Erythroblast (primary cell): ENCODE measurements around the gene FOXP1.
"Not testable (repeated sequence)": the region's sequence is repeated elsewhere in the genome, so short reads cannot be mapped to it uniquely, and the experiment has no call there.

Source experiments
- DNase-seq, 2 experiments: peaks; one replicate each; lab custom pipeline; 2025; lab: John Stamatoyannopoulos, UW
- GATA1 ChIP-seq: IDR thresholded peaks from 2 replicates; pipeline ENCODE4 v1.6.1; 2011; ENCODE audit warnings: low read depth, mild to moderate bottlenecking, control low read depth, low read length, moderate library complexity
- POLR2A ChIP-seq: IDR thresholded peaks from 2 replicates; pipeline ENCODE4 v1.6.1; 2011; ENCODE audit warnings: mild to moderate bottlenecking, low read length

The FOXP1 gene

GRCh38 chr3:71545330-71545729 is 38.2 kb downstream of the FOXP1 start:
- TF ChIP-seq GATA1 (no peak), POLR2A (no peak)

GRCh38 chr3:71543371-71544016 is 40.0 kb downstream of the FOXP1 start:
- no peak for DNase-seq
- no peak for TF ChIP-seq GATA1

More at GRCh38 chr3:71545330-71545729, 38.2 kb downstream of the FOXP1 start:
- DNase-seq = no peak

GRCh38 chr3:71542521-71543370 is 40.8 kb downstream of the FOXP1 start:
- TF ChIP-seq POLR2A = no peak
- TF ChIP-seq GATA1 = no peak
- DNase-seq = peak; percentile 23 to 36

GRCh38 chr3:71541313-71541712 is 42.2 kb downstream of the FOXP1 start:
- TF ChIP-seq GATA1 (no peak), POLR2A (no peak)
- DNase-seq = no peak

GRCh38 chr3:71537211-71537611 is 46.3 kb downstream of the FOXP1 start:
- TF ChIP-seq POLR2A = no peak
- no peak for TF ChIP-seq GATA1
- no peak for DNase-seq

- no peak for DNase-seq
- TF ChIP-seq GATA1 = no peak
- TF ChIP-seq POLR2A = no peak
Measured at GRCh38 chr3:71536376-71536965, 47.1 kb downstream of the FOXP1 start.

GRCh38 chr3:71533588-71533987 is 49.9 kb downstream of the FOXP1 start:
- no peak for DNase-seq
- TF ChIP-seq POLR2A (no peak), GATA1 (no peak)

- TF ChIP-seq GATA1 (no peak), POLR2A (no peak)
- no peak for DNase-seq
Measured at GRCh38 chr3:71532639-71533395, 50.7 kb downstream of the FOXP1 start.

GRCh38 chr3:71530903-71531530 is 52.5 kb downstream of the FOXP1 start:
- no peak for DNase-seq
- TF ChIP-seq POLR2A = no peak
- no peak for TF ChIP-seq GATA1

- TF ChIP-seq POLR2A = no peak
- TF ChIP-seq GATA1 = no peak
- DNase-seq = no peak
Measured at GRCh38 chr3:71528816-71529215, 54.7 kb downstream of the FOXP1 start.

- DNase-seq = not testable (repeated sequence)
Measured at GRCh38 chr3:71526448-71526847, 57.1 kb downstream of the FOXP1 start.

- TF ChIP-seq GATA1 (no peak), POLR2A (no peak)
- DNase-seq = no peak
Measured at GRCh38 chr3:71525391-71525790, 58.1 kb downstream of the FOXP1 start.

- TF ChIP-seq GATA1 (no peak), POLR2A (no peak)
- no peak for DNase-seq
Measured at GRCh38 chr3:71524672-71525071, 58.9 kb downstream of the FOXP1 start.
